ENCODE measurements around the gene MAP2.

MAP2 gene

DNA sequence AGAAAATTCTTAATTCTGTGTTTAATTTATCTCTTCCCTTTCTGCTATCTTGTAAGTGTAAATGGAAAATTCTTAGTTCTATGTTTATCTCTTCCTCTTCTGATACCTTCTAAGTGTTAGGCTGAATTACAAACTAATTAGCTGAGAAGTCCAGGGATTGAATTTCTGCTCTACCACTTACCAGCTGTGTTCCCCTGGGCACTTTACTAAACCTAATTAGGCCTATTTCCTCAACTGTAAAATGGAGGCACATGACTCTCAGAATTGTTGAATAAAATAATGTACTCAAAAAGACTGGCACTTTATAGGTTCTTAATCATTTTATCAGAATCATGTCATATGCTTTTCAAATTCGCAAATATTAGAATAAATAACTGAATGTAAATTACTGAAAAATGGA lies 146.3 kb downstream of the MAP2 start:
- Mint-ChIP-seq H3K36me3 (ENCODE audit: low read depth) (no peaks in the 10 kb centered on the region), H3K4me3 (no peak overlapping the region), H3K27me3 (ENCODE audit: low read depth) (no peaks in the 10 kb centered on the region), H3K4me1 (no peaks in the 10 kb centered on the region), H3K27ac (no peak overlapping the region), H3K9me3 (no peaks in the 10 kb centered on the region)
- TF ChIP-seq, protein P1, sequence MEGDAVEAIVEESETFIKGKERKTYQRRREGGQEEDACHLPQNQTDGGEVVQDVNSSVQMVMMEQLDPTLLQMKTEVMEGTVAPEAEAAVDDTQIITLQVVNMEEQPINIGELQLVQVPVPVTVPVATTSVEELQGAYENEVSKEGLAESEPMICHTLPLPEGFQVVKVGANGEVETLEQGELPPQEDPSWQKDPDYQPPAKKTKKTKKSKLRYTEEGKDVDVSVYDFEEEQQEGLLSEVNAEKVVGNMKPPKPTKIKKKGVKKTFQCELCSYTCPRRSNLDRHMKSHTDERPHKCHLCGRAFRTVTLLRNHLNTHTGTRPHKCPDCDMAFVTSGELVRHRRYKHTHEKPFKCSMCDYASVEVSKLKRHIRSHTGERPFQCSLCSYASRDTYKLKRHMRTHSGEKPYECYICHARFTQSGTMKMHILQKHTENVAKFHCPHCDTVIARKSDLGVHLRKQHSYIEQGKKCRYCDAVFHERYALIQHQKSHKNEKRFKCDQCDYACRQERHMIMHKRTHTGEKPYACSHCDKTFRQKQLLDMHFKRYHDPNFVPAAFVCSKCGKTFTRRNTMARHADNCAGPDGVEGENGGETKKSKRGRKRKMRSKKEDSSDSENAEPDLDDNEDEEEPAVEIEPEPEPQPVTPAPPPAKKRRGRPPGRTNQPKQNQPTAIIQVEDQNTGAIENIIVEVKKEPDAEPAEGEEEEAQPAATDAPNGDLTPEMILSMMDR (IDR thresholded peaks at IDR 0.05; ENCODE audit: unreplicated experiment in 3 of 3), result no peak

DNA sequence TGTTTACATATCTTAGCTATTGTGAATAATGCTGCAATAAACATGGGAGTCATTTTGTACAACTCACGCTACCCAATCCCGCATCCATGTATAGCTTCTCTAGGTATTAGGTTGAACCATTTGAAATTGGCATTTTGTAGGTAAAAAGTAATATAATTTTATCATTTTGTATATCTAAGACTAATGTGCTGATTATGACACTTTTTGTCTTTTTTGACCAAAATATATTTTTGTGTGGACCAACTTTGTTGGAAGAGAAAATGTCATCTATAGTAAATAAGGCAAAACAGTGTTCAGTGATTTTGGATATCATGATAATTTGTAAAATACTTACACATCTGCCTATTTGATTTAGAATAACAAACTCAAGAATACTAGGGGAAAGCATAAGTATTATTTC lies 150.7 kb downstream of the MAP2 start:
- Mint-ChIP-seq H3K4me1 (peaks cover 5% of the 10 kb centered on the region), H3K9me3 (no peaks in the 10 kb centered on the region), H3K27ac (no peak overlapping the region), H3K36me3 (ENCODE audit: low read depth) (no peaks in the 10 kb centered on the region), H3K4me3 (no peak overlapping the region), H3K27me3 (ENCODE audit: low read depth) (peaks cover 4% of the 10 kb centered on the region)
- TF ChIP-seq, protein P1 (IDR thresholded peaks at IDR 0.05; ENCODE audit: unreplicated experiment in 3 of 3), result no peak

DNA sequence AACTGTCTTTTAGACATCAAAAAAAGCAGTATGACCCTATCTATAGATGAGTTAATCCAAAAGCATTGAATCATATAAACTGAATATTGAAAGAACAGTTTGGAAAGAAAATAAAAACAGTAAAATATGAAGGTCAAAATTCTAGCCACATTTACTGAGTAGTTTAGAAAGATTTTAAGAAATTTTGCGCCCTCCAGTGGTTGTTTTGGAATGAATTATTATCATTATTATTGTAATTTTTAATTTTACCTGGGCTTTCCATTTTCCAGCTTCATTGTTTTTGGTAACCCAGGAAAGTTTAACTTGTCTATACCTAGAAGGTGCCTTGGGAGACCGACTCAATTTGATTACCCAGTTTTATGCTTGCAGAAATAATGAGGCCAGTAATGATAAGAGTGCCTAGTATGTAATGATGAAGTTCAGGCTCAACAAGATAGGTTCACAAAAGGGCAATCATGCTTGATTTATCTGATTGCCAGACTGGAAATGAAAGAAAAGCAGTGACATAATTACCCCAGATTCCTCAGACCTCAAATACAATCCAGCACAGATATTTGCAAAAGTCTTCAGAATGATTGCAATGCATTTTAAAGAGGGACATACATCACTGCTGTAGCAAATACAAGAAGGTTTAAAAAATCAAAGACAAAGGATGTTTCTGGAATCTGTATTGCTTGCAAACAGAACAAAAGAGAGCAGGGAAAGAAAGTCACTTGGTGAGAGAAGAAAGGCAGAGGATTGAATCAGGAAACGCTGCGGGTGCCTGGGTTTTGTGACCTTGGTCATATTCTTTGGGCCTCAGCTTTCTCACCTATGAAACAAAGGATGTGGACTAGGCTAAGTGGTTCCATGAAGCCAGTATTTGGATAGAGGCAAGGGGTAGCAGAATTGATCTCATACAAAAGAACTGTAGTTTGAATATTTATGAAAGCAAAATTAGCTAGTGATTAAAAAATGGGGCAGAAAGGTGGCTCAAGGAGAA lies 153.8 kb downstream of the MAP2 start:
- H3K4me1 Mint-ChIP-seq, result peaks cover 7% of the 10 kb centered on the region
- H3K27me3 Mint-ChIP-seq (ENCODE audit: low read depth), result peaks cover 4% of the 10 kb centered on the region
- H3K36me3 Mint-ChIP-seq (ENCODE audit: low read depth), result no peaks in the 10 kb centered on the region
- no peaks in the 10 kb centered on the region for H3K9me3 Mint-ChIP-seq
- TF ChIP-seq, protein P1 (IDR thresholded peaks at IDR 0.05; ENCODE audit: unreplicated experiment in 3 of 3), result peak; percentile 37 to 64 (median 40)
- H3K4me3 Mint-ChIP-seq, result no peak overlapping the region
- H3K27ac Mint-ChIP-seq, result no peak overlapping the region

DNA sequence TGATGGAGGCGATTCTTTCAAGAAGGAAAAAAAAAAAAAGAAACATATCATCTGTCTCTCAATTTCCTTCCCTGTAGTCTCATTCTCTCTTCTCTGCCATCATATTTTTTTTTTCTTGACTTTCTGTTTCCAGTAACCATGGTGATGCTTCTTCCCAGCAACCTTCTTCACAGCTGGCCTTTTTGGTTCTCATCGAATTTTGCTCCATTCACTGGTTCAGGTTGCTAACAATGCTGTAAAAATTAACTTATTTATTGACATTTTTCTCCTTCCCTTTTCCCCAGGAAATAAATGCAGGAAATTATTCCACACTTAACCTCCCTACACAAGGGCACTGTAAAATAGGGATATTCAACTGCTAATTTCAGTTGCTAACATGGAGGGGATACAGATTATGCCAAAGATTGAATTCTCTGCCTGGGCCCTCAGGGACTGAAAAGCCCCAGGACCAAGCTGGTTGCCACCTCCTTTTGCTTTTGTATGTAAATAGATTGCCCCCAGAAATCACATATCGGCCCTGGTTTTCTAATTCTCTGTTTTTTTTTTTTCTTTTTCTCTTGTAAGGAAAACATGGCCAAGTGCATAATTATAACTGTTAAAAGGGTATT lies 154.7 kb downstream of the MAP2 start:
- Mint-ChIP-seq H3K36me3 (ENCODE audit: low read depth) (no peaks in the 10 kb centered on the region), H3K9me3 (no peaks in the 10 kb centered on the region), H3K4me1 (peaks cover 7% of the 10 kb centered on the region), H3K27me3 (ENCODE audit: low read depth) (peaks cover 4% of the 10 kb centered on the region), H3K4me3 (no peak overlapping the region), H3K27ac (no peak overlapping the region)
- TF ChIP-seq, protein P1 (IDR thresholded peaks at IDR 0.05; ENCODE audit: unreplicated experiment in 3 of 3), result no peak

DNA sequence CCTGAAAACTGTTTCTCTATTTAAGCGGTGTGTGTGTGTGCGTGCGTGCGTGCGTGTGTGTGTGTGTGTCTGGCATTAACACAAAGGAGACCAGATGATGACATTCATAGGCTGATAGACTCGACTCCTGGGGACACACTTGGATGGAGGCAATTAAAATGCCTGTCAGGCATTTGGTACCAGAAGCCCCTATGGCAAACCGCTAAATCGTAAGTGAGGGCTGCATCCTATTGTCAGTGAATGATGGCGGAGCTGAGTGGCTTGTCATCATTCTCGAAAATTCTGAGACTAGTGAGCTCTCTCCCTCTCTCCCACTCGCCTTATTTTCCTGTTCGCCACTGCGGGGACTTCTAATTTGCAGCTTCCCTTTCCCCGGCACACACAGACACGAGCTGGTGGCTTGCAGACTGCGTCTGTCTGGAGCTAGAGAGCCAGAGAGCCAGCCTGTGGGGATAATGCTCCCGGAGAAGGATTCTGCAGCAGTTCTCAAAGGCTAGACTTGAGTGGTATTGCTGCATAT lies 155.4 kb downstream of the MAP2 start:
- Mint-ChIP-seq H3K4me1 (peaks cover 7% of the 10 kb centered on the region), H3K9me3 (no peaks in the 10 kb centered on the region), H3K4me3 (peak overlapping the region; percentile 74 to 79 (median 78)), H3K27ac (no peak overlapping the region), H3K36me3 (ENCODE audit: low read depth) (no peaks in the 10 kb centered on the region), H3K27me3 (ENCODE audit: low read depth) (peaks cover 4% of the 10 kb centered on the region)
- TF ChIP-seq, protein P1 (IDR thresholded peaks at IDR 0.05; ENCODE audit: unreplicated experiment in 3 of 3), result no peak
